K562 (cell line): ENCODE results near the gene FLAD1. TPM values are rescaled to one million over a fixed set of nuclear protein-coding genes. Genes with fewer than 3 reads are reported as not detected.
A peak's percentile ranks its signal among the peaks of the same experiment; 100 is the strongest.

ENCODE experiments used
- ATF7 ChIP-seq: fragments of 450-650 bp; IDR thresholded peaks from 2 replicates; pipeline ENCODE4 v1.7.1; 2014; ENCODE audit warnings: mild to moderate bottlenecking, moderate library complexity
- CREB1 ChIP-seq, 2 experiments: sonication (generic) in 1 of 2; formaldehyde crosslinking in 1 of 2; IDR thresholded peaks; 2 replicates each; pipeline versions ENCODE4 v1.6.1 to v1.8.0; 2012 to 2022; ENCODE audit warnings: inconsistent platforms in 1 of 2, mild to moderate bottlenecking in 1 of 2, missing genetic modification reagents in 1 of 2, moderate library complexity in 1 of 2
- CUX1 ChIP-seq: fragments of 200-800 bp; sonication (Bioruptor generic); IDR thresholded peaks from 2 replicates; pipeline ENCODE4 v1.6.1; 2016; ENCODE audit warnings: missing genetic modification characterization, missing compliant biosample characterization
- ELK3 ChIP-seq: fragments of 450-650 bp; formaldehyde crosslinking; IDR thresholded peaks from 2 replicates; pipeline ENCODE4 v1.4.0; 2020; ENCODE audit warnings: mild to moderate bottlenecking
- LEF1 ChIP-seq: fragments of 450-650 bp; IDR thresholded peaks from 2 replicates; pipeline ENCODE4 v1.6.1; 2016; ENCODE audit warnings: mild to moderate bottlenecking
- MBD1 ChIP-seq: fragments of 250-450 bp; sonication (Bioruptor Pico); IDR thresholded peaks from 2 replicates; pipeline ENCODE4 v1.8.0; 2022; ENCODE audit warnings: inconsistent platforms
- MNT ChIP-seq, 2 experiments: fragments of 450-650 bp; conservative IDR thresholded peaks; 2 replicates each; pipeline ENCODE4 v1.6.1; 2017; ENCODE audit warnings: mild to moderate bottlenecking in 2 of 2, moderate library complexity in 2 of 2
- NR0B1 ChIP-seq: fragments of 450-650 bp; IDR thresholded peaks from one replicate; pipeline ENCODE4 v1.6.1; 2018; ENCODE audit warnings: mild to moderate bottlenecking, moderate library complexity; ENCODE audit not compliant: partially characterized antibody
- RBFOX2 ChIP-seq: fragments of 200-400 bp; formaldehyde crosslinking; IDR thresholded peaks from 2 replicates; pipeline ENCODE4 v1.6.1; 2017; ENCODE audit warnings: low read depth, mild to moderate bottlenecking, low read length, moderate library complexity
- SNRNP70 ChIP-seq: fragments of 200-400 bp; formaldehyde crosslinking; optimal IDR thresholded peaks from 2 replicates; pipeline ENCODE3; 2017; ENCODE audit warnings: low read depth, low read length
- XRCC4 ChIP-seq: IDR thresholded peaks from one replicate; pipeline ENCODE4 v1.6.1; 2011; ENCODE audit not compliant: insufficient read depth, insufficient read length; ENCODE audit errors: extremely low read depth
- ZNF282 ChIP-seq: sonication (generic); formaldehyde crosslinking; IDR thresholded peaks from 2 replicates; pipeline ENCODE4 v1.8.1; 2023; ENCODE audit warnings: missing genetic modification reagents
- polyA plus RNA-seq, 8 experiments: library from polyadenylated mRNA; depleted of rRNA in 4 of 8; stranded (reverse) in 5 of 8; unstranded in 3 of 8; fragments of >200 nt; fragmentation: Nextera tagmentation in 2 of 8; fragmentation: Illumina TruSeq in 1 of 8; extraction: Ambion mirVana in 2 of 8; extraction: Trizol in 1 of 8; gene quantifications; 2 replicates each; pipeline versions ENCODE4 v1.2.1 to v1.2.3, GENCODE V29; 2011 to 2014; ENCODE audit warnings: inconsistent platforms in 1 of 8, missing spikeins in 1 of 8
- total RNA-seq, 7 experiments: library from RNA; depleted of rRNA in 6 of 7; stranded (reverse); fragments of >200 nt in 6 of 7; fragmentation: Illumina TruSeq in 2 of 7; extraction: Trizol in 2 of 7; gene quantifications; 2 replicates each; pipeline versions ENCODE4 v1.2.1 to v1.2.3, GENCODE V29; 2011 to 2021; ENCODE audit warnings: low replicate concordance in 1 of 7

The FLAD1 gene
- total and polyA plus RNA-seq, 9 of the 15 experiments (the other 6 are each of a cell fraction or from before 2014, with no cell fraction given), result 24.9 to 85.8 (median 67.0) TPM

GRCh38 chr1:155017041-155017945 is 34.1 kb downstream of the FLAD1 start (continued):
- TF ChIP-seq MNT (conservative IDR thresholded peaks at IDR 0.05) (peak; percentile 66 to 85), CREB1 (IDR thresholded peaks at IDR 0.05) (peak; percentile 39), CREB1 (CRISPR knock-in tag; IDR thresholded peaks at IDR 0.05) (peak; percentile 70), SNRNP70 (no peak), CUX1 (no peak), XRCC4 (no peak), NR0B1 (no peak), ZNF282 (CRISPR knock-in tag) (peak; percentile 85; the same call in 1 of the 2 replicates), ATF7 (peak; percentile 82), LEF1 (0 out of 2 replicates have a peak, but pooled peaks have one; percentile 27), RBFOX2 (peak; percentile 81), ELK3 (no peak), MBD1 (CRISPR knock-in tag) (no peak)
